Retina (tissue), 1 donor: ENCODE results near the gene WDFY1.

Experiments
- DNase-seq: peaks from one replicate; pipeline ENCODE4 v3.0.0-alpha.2; 2016

Gene WDFY1

DNA sequence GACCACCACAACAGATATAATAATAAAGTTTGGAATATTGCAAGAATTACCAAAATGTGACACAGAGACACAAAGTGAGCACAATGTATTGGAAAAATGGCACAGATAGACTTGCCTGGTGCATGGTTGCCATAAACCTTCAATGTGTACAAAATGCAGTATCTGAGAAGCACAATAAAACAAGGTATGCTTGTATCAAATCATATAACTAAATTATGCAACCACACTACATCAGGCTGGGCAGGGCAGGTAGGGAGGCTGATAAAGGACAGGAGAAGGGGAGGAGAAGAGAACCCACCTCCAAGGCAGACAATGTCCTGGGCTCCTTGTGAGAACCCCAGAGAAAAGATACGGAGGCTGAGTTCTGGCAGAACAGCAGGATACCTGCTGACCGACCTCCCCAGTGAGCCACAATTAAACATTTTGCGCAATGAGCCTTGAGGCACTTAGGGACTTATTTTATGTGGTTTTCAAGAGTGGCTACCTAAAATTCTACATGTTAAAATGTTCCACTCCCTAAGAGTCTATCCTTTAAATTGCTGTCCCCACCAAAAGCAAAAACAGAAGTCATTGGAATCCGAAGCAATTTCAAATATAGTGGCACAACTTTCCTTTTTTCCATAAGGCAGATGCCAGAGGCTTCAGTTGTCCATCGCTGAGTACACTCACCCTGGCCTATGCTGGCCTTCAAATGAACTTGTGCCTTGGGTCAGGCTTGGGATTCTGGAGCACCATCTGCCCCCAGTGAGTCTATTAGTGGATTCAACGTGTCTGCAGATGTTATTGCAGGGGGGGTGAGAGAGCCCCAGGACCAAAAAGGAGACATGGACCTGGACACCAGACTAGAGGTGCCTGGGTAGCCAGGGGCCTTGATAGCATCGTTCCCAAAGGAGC, 16.8 kb downstream of the WDFY1 start:
- no peak for DNase-seq

DNA sequence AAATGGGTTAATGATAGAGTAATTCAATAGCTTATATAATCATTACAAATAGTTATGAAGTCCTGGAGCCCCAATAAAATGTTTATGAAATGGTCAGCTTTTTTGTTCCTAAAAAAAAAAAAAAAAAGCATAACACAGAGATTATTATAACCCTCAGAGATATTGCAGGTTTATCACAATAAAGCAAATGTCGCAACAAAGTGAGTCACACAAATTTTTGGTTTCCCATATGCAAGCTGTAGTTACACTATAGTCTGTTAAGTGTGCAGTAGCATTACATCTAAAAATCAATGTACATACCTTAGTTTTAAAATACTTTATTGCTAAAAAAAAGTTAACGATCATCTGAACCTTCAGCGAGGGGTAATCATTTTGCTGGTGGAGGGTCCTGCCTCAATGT, 20.0 kb downstream of the WDFY1 start:
- DNase-seq = no peak

DNA sequence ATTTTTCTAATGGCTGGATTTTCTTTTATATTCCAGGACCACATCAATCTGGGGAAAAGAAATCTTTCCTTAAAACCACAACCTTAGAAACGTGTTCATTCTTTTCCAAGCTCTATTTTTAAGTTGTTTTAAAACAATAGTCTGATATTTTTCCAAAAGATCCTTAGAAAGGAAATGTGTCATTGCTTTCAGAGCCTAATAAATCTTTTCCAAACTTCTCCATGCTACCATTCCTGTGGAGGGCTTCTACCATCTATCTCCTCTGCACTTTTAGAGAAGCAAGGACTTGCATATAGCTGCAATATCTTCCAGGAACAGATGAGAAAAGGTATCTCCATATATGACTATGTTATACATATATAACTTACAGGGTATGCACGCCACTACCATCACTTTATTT, 21.2 kb downstream of the WDFY1 start:
- DNase-seq = no peak

DNA sequence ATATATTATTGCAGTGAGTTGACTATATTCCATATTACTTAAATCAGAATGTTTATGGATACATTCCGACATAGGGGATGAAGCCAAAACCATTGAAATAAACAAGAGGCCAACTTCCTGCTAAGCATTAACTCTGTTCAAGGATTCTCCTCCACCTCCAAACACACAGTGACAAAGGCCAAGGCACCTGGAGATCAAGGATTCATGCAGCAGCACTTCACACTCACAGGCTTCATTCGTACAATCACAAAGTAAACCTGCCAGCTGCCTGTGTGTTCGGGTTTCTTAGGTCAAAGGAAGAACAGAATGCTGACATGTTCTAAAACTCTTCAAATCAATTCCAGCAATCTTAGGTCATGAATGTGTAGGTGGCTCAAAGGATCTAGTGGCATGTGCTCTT, 22.8 kb downstream of the WDFY1 start:
- DNase-seq = no peak

DNA sequence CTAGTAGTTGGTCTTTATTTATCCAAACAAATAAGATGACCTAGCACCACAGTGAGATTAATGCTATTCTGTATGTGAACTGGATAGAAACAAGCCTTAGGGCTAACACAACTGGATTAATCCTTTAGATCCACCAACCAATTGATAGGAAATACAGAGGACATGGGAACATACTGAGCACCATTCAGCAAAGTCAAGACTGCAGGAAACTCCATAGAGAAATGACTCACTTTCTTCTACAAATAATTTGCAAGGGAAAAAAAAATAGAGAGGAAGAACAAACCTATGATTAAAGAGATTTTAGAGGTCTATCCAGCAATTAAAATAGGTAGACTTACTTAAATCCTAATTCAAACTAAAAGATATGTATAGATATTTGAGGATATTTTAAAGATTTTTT, 23.9 kb downstream of the WDFY1 start:
- no peak for DNase-seq

DNA sequence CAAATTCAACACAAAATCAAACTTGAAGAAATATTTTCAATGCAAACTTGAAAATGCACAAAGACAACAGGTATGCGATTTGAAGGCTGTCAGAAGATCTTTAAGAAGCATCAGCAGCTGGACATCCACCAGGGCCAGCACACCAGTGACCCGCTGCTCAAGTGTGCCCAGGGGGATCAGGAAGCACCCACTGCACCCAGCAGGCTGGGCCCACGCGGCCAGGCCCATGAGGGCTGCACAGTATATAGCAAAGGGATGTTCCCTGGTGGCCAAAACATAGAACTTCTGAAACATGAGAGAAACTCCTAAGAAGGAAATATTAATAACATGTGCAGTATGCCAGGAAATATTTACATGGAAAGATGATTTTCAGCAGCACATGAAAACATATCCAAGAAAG, 25.0 kb downstream of the WDFY1 start:
- DNase-seq = no peak

DNA sequence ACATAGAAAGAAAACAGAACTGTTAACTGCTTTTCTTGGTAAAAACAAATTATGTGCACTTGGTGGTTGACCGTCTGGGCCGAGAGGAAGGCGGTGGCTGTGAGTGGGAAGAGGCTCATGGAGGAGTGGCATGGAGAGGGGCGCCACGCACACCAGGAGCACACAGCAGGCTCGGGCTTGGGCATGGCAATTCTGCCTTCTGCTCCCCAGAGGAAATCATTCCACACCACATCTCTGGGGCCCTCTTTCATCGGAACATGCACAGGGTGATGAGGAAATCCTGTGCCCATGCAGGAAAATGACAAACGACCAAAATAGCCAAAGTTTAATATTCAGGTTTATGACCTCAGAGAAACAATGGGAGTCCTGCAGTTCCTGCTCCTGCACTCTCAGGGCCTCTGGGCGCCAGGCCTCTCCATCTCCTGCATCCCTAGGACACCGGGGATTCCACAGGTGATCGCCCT, 26.4 kb downstream of the WDFY1 start:
- no peak for DNase-seq

DNA sequence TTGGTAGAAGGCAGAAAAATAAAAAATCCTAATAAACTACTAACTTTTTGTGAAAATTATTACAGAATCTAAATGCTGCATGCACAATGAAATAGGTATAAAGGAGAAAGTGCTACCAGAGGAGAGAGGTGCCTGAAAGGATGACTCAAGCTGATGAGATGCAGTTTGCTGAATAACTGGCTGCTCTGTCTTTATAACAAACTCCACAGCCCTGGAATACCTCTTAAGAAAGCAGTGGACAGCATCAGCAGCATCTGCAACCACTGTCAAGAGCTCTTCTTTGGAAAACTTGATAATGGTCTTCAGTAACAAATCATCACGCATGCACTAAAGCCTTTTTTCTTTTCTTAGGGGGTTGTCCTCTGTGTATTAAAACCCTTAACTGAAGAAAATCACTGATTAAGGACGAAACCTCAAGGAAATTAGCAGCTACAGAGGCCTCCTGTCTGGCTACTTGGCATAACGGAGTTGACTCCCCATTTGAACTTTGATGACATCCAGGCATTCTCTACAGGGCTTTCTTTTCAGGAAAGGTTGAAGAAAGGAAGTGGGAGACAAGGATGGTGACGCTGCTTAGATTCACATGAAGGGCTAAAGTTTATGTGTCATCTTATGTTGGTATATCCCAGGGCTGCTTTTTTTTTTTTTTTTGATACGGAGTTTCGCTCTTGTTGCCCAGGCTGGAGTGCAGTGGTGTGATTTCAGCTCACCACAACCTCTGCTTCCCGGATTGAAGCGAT, 28.8 kb downstream of the WDFY1 start:
- no peak for DNase-seq

DNA sequence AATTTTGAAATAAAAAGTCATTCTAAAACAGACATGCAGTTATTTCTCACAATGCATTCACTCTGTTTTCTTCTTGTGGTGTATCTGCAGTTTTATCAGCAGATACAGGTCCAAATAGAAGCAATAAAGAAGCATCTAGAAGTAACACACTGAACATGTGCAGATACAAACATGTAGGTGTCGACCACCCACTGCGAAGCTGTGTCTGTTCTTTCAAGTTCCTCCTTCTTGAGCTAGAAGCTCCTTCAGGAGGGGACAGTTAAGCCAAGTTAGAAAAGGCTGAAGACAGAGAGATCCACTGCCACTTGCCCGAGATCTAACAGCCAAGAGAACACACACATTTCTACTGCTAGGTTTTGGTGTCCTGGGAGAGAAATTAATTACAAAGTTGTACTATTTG, 30.1 kb downstream of the WDFY1 start:
- no peak for DNase-seq

DNA sequence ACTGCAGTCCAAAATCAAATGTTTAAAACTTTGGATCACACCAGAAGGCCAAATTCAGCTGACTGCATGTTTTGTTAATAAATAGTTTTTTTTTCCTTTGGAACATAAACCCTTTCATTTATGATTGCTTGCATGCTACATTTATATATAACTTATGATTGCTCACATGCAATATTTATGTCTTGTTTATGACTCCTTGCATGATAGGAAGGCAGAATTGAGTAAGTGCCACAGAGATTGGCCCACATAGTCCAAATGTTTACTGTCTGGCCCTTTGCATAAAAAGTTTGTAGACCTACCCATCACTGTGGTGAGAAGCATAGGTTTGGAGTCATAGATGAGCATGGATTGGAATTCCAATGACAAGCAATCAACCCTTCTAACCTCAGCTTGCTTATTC, 30.8 kb downstream of the WDFY1 start:
- no peak for DNase-seq

DNA sequence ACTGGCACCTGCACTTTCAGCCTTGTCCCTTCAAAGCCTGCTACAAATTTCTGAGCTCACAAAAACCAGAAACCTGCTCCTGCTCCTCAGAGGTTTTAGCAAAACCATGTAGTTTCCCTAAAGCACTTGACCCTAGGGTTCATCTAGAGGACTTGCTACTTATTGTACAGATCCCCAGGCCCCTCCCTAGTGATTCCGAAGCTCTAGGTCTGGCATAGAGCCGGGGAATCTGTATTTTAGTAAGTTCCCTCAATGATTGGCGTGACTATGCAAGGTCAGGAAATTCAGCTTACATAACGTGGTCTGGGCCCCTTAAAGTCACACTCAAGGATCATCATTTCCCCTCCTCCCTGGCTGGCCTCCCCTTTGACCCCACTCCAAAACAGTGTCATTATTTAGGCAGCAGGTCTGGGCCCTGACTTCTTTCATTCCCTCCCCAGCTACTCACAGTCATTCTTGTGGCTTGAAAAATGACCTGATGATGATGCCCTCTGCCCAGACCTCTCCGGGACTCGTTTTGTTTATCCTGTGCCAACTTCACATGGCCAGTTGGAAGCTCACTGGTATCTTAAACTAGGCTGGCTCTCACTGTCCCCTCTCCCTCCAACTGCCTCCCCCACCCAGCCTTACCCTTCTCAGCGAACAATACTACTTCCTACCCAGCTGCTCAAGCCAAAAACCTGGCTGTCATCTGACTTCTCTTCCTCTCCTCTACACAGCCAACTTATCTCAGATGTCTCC, 36.0 kb downstream of the WDFY1 start:
- DNase-seq = no peak

DNA sequence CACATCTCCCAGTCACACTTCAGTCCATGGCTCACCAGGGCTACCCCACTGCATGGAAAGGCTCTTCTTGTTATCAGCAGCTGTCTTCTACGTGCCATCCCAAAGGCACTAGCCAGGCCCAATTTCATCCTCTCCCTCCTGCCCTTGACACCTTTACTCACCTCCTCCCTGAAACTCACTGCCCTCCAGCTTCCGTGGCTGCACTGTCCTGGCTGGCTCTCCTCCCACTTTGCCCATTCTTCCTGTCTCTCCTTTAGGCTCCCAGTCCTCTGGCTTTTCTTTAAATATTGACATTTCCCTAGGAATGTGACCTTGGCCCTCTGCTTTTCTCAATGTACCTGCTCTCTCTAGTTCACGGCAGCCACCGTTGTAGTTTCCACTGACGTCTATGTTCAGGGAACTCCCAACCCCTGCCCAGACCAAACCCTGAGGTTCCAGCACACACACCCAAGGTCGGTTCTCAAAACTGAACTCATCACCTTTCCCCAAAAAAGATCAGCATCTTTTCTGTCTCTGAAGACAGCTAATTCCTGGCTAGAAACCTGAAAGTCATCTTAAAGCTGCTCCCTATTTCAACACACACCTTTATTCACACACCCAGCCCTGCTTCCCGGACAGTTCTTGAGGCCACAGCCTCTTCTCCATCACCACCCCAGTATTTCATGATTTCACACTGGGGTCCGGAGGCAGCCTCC, 36.7 kb downstream of the WDFY1 start:
- no peak for DNase-seq

DNA sequence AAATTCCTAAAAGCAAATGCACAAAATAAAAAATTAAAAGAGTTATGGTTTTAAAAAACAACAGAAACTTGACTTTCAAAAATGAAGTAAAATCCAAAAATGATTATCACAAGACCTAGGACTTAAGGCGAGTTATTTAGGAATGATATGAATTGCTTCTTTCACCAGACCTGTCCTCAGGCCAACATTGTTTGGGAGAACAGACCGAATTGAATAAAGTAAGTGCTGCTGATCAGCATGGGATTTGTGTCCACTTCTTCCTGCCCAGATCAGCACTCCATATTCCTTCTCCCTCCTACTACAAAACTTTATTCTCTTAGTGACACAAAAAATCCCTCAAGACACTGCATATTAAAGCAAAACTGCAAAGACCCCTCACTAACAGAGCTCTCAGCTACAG, 39.1 kb downstream of the WDFY1 start:
- no peak for DNase-seq

DNA sequence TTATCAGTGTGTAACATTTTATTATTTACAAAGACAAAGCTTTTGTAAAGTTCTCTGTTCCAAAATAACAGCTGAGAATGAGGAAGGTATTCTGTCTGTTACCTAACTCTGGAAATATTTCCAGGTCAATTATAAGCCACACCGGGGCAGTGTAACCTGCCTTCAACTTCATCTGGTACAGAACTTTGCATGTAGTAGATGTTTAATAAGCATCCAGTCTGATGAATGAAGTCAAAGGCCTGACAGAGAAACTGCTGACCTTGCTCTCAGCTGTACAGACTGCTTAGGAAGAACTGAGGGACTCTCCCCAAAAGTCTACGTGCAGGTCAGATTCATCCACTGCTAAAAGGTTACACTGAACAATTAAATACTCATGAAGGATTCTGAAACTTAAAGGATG, 43.3 kb downstream of the WDFY1 start:
- no peak for DNase-seq

DNA sequence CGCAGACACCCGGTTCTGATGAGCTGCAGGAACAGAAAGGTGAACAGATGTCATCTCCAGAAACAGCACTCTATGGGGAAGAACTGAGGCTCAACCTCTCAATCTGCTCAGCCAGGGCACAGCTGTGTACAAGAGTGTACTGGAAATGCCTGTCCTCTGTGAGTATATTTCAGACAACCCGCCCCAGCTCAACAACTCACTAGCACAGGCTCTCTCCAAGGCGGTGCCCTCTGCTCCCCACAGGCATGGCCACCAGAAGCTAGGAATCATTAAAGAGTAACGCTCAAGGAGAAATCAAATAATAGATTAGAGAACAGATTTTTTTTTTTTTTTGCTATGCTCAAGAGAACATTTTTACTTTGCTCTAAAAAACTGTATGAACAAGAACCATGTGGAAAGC, 43.8 kb downstream of the WDFY1 start:
- no peak for DNase-seq

DNA sequence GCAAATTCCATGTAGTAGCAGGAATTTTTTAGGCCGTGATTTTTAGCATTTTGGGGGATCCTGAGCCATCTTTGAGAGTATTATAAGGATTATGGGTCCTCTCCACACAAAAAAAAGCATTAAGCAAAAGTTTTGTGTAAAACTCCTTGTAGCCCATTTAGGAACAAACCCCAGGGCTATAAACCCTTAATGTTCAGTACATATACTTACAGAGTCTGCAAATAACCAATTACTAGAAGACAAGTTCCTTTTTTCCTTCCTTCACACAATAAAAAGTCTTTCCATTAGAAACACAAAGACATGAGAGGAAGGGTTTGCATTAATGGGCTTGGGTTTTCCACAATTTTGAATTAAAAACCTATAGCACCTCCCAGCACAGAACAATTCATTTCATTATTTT, 44.6 kb downstream of the WDFY1 start:
- DNase-seq = no peak

DNA sequence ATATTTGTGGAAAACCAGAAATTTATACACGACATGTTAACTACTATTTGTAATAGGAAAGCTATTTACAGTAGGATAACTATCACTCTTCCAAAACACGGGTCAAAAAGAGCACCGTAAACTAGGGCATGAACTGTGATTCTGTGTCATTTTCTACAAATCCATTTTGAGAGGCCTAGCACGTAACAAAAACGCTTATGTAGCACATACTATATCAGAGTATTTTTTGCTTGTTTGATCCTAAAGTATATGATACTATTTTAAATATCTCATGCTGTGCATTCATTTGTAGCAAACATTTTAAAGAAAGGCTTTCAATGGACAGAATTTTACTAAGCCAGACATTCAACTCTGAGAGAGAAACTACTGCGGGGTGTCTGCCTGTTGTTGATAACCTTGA, 45.1 kb downstream of the WDFY1 start:
- no peak for DNase-seq

DNA sequence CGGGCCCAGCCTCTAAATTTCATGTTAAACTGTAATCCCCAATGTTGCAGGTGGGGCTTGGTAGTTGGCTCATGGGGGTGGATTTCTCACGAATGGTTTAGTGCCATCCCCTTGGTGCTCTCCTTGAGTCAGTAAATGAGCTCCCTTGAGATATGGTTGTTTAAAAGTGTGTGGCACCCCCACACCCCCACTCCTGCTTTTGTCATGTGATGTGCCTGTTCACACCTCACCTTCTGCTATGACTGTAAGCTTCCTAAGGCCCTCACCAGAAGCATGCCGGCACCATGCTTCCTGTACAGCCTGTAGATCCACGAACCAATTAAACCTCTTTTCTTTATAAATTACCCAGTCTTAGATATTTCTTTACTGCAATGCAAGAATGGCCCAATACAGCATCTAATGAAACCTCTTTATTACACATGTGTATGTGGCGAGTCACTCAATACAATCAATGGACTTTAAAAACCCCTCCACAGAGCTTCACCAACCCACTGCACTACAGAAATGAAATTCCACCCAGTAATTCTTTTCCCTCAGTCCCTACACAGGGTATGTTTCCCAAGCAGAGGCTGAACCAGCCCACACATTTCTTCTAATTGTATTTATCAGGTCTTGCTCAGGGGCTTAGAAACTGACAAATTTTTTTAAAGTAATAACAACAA, 47.3 kb downstream of the WDFY1 start:
- DNase-seq = no peak

DNA sequence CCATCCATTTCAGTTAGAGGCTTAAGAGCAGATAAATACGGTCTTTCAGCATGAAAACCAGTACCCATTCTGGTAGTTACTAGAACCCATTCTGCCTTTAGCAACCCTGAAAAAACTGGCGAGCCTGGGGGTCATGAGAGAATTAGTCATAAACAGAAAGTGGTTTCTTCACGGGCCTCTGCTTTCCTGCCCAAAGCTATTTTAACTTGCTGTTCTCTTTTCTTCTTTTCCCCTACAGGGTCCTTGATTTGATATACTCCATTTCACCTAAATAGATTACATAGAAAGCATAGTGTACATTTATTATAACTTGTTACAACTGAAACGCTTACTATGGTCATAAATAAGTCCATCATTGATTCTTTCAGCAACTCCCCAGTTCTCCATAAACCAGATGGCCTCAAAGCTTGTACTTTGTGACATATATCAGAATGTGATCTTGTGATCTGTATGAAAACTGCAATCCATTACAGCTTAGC, 48.3 kb downstream of the WDFY1 start:
- no peak for DNase-seq

DNA sequence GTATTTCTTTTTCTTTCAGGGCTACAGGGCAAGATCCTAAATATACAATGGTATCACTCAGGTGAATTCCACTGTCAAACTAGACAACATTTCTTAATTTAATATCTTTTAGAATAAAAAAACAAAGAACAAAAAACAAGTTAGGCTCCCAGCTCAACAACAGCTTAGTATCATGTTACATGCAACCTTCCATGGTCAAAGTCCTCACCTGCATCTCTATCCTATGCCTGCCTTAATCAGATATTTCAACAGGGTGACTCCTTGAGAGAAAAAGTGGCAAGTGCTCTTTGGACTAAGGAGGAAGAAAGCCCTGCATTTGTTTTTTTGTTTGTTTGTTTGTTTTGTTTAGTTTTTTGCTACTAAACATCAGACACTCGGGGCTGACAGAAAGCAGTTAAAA, 50.2 kb downstream of the WDFY1 start:
- no peak for DNase-seq

DNA sequence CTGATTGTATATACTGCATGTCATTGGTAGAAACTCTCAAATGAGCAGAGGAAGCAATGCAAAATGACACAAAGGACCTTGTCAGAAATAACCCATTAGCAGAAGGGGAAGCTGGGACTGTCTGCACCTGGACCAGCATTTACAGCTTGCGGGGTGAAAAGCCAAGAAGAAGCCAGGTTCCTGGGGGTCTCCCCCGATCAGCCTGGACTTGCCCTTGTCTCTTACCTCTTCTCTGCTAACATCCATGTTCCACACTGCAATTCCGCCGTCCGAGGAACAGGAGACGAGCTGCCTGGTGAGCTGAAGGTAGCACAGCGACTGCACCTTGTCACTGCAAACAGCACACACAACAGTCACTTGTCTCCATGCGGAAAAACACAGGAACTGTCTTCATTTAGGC, 51.1 kb downstream of the WDFY1 start:
- no peak for DNase-seq

DNA sequence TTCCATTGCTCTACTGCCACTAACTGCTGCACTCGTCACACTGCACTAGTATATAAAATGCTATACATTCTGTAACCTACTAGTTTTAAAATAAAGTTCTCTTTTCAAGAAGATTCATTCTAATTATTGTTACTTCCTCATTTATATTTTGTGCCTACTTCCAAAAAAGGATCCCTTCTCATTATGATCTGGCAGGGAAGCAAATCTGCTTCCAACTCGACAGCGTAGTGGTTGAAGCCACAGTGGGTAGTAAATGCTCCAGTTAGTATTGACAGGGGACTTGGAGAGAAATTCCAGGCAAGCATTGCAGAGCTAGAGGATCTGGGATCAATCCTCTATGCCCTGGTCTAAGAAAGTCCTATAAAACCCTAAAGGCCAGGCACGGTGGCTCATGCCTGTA, 54.4 kb downstream of the WDFY1 start:
- DNase-seq = no peak
